IPS-NIHi7 (cell line): Measurements from ENCODE around the gene RBM15.

Experiments used
- DNase-seq: peaks from one replicate; pipeline ENCODE4 v3.0.0; 2012; ENCODE audit warnings: mixed read lengths; ENCODE audit errors: extremely low spot score

RBM15 gene

DNA sequence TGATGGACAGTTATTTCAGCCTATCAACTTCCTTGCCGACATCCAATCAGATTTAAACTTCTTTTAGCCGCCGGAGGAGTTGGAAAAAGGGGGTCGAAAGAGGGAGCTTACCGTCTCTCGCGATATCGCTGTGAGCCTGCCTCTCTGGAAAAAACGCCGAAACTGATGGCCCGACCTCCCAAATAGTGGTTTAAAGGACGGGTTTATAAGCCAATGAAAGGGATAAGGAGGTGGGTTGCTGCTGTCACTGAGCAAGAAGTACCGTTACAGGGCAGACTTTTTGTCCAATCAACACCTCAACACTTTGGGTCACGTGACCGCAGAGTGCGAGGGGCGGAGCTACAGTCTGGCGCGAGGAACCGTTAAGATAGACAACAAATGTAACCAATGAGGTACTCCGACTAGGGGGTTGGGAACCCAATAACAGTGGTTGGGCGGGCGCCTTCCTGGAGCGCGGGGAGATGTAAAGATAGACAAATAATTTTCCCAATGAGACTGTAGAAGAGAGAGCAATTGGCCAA lies at the start of gene RBM15:
TSS of gene RBM15 (plus strand) at position 492 of the 521 bp plus-strand sequence. CDS start at position 521, 29 bp downstream.
- DNase-seq = peak; percentile 91

GRCh38 chr1:110291241-110292030 lies 47.7 kb upstream of the RBM15 start:
- no peak for DNase-seq

- DNase-seq = no peak
Observed at GRCh38 chr1:110292031-110292741, 47.0 kb upstream of the RBM15 start.

DNA sequence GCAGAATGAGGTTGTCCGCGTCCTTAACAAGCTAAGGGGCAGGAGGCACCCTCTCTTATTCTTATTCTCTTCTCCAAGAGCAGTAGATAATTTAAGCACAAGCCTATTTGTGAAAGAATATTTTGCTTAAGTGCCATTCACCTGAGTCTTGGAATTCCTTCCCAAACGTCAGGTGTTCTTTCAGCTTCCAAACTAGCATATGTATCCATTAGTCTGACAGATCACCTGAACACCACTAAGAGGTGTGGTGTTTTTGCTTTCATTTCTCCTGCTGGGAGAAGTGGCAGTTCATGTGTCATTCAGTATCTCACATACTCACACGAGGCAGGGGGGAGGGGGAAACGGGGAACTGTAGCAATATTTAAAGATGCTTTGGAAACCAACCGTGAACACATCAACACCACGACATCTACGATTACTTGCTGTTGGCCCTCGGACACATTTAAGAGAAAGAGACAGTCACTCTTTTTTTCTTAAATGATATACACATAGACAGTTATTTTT lies 45.5 kb upstream of the RBM15 start:
- DNase-seq = no peak

- no peak for DNase-seq
Observed at GRCh38 chr1:110294308-110294707, 44.9 kb upstream of the RBM15 start.

DNA sequence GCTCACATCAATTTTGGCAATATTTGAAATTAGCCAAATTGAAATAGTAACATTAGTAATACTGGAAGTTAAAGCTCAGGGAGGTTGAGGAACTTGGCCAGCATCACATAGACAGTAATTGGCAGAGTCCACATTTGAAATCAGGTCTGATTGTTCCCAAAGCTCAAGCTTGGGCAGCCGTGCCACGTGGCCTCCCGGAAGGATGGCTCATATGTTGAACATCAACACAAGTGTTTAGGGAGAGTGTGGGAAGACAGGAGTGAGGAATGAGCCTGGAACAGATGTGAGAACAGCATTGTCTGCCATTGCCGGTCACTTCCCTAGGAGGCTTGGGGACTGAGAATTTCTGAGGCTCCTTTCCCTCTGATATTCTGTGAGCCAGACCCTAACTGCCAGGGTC lies 40.2 kb upstream of the RBM15 start:
- DNase-seq = no peak

- no peak for DNase-seq
Observed at GRCh38 chr1:110300412-110301085, 38.6 kb upstream of the RBM15 start.

GRCh38 chr1:110302836-110303235 lies 36.3 kb upstream of the RBM15 start:
- no peak for DNase-seq

GRCh38 chr1:110305900-110306420 lies 33.2 kb upstream of the RBM15 start:
- no peak for DNase-seq

- DNase-seq = no peak
Observed at GRCh38 chr1:110307239-110307974, 31.8 kb upstream of the RBM15 start.

- no peak for DNase-seq
Observed at GRCh38 chr1:110308247-110308646, 30.9 kb upstream of the RBM15 start.

DNA sequence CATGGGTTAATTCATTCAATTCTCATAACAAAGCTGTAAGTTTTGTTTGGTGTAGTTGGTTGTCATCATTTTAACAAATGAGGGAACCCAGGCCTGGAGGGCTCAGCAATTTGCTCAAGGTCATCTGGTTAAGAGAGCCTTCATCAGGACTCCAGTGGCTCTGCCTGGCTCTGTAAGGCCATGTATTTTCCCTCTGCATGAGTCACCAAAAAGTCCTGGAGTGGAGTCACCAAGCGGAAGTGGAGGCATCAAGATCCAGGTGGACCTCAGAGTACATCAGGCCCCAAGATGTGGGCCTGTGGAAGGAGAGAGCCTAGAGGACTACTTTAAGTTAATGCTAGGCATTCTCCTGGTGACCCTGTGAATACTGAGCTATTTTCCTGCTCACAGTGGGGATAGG lies 30.0 kb upstream of the RBM15 start:
- peak; percentile 40 for DNase-seq

GRCh38 chr1:110309767-110310166 lies 29.4 kb upstream of the RBM15 start:
- DNase-seq = no peak

DNA sequence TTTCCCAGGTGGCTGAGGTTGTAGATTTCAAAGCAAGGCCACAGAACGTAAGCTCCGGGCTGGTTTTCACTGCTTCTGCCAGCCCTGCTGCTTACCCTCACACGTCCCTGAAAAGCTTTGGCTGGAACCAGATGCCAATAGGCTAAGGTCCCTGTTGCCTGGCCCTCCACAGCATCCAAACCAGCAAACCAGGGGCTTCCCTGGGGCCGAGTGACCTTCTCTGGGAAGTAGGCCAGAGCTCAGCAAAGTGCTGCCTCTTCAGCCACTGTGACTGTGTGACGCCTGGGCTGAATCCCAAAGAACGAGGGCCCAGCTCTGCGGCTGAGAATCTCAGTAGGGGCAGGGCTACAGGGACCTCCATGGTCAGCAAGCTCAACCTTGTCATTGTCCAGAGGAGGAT lies 28.9 kb upstream of the RBM15 start:
- no peak for DNase-seq

DNA sequence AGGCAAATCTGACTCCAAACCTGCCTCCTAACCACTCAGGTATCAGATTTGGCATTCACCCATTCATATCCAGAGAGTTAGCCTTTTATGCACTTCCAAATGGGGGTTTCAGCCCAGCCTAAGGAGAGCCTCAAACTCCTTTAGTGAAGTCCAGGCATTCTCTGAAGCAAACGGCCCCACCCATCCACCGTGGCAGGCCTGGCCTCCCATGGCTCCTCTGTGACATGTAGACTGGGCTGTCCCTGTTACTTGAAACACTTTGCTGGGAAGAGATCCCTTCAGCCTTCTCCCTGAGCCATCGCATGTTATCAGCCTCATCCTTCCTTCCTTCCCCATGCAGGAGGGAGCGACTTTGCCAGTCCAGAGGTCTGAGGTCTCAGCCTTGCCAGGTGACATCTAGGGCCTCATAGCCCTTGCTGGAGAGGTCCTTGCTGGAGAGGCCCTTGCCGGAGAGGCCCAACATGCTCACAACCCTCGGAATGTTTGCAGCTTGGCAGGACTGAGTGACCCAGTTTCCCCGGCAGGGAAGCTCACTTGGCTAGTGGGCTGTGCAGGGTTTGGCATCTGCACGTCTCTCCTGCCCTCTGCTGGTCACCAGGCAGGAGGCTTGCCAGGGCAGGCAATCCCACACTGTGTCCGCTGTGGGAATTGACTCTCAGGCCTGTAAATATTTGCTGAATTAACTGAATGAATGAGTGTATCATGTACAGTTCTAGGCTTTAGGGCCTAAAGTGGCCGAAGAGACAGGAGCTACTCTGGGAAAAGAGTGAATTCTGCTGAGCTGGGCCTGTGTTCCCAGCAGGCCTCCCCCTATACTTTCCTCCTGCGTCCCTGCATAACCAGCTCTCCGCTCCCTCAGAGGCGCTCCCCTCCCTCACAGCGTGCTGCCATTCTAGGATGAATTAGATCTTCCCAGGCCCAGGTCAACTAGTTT lies 26.7 kb upstream of the RBM15 start:
- peak; percentile 86 for DNase-seq

- no peak for DNase-seq
Observed at GRCh38 chr1:110316735-110317134, 22.4 kb upstream of the RBM15 start.

DNA sequence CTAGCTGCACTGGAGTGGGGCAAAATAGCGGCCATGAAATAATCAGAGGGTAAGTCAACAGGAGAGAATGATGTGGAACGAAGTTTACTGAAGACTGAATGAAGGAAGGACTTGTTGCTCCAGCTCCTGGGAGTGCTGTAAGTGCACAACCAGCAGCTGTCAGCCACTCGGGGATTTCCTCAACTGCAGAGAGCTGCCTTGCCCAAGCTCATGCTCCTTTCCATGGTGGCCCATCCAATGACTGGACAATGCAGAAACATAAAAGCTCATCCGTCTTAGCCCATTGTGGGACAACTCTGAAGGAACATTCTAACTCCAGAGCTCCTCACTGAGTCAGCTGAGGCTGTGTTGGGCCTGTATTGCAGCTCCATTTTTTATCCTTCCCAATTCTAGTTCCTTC lies 21.1 kb upstream of the RBM15 start:
- DNase-seq = no peak

DNA sequence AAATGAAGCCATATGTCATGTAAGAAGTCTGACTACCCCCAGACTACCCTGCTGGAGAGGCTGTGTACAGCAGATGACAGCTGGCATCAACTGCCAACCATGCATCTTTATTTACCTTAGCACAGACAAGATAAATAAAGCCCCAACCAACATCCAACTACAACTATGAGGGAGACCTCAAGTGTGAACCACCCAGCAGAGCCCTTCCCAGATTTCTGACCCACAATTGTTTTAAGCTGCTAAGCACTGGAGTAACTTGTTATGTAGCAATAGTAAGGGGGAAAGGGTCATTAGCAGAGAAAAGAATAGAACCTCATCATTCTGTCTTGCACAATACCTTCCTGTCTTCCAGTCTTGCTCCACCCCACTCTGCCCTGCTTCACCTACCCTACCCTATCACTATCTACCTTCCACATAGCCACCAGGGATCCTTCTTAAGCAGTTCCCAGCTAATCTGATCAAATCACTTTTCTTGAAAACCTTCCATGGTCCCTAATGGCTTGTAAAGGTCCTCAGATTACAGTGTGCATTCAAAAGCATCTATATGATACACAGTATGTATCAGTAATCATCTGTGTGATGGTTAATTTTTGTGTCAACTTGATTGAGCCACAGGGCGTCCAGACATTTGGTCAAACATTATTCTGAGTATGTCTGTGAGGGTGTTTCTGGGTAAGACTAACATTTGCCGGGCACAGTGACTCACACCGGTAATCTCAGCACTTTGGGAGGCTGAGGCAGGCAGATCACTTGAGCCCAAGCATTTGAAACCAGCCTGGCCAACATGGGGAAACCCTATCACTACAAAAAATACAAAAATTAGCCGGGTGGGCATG lies 19.6 kb upstream of the RBM15 start:
- no peak for DNase-seq

GRCh38 chr1:110320168-110320518 lies 19.0 kb upstream of the RBM15 start:
- DNase-seq = no peak
